ENCODE measurements around the gene C1QTNF1. TPM values are rescaled to one million over a fixed set of nuclear protein-coding genes. Genes with fewer than 3 reads are reported as not detected.
A peak's percentile ranks its signal among the peaks of the same experiment; 100 is the strongest.

C1QTNF1 gene
- total RNA-seq, 6 experiments from 2014 or later, result 8.0 to 15.0 (median 8.6) TPM

- Mint-ChIP-seq H3K9me3 (no peaks in the 10 kb centered on the region), H3K27ac (no peak overlapping the region), H3K4me1 (ENCODE audit: low read depth) (peaks cover 13% of the 10 kb centered on the region), H3K27me3 (ENCODE audit: insufficient read depth) (no peaks in the 10 kb centered on the region; the same call in 1 of the 2 replicates), H3K4me3 (no peak overlapping the region), H3K36me3 (ENCODE audit: low read depth) (no peaks in the 10 kb centered on the region)
- no peak for TF ChIP-seq CTCF (IDR thresholded peaks at IDR 0.05)
- DNase-seq, result no peak
These were observed 45.7 kb upstream of the C1QTNF1 start for GRCh38 chr17:78977997-78978973.

- Mint-ChIP-seq H3K36me3 (ENCODE audit: low read depth) (no peaks in the 10 kb centered on the region), H3K27me3 (ENCODE audit: insufficient read depth) (no peaks in the 10 kb centered on the region; the same call in 1 of the 2 replicates), H3K27ac (peak within 1 kb of the TSS; percentile 18; the same call in 1 of the 2 replicates), H3K9me3 (no peaks in the 10 kb centered on the region), H3K4me1 (ENCODE audit: low read depth) (peaks cover 6% of the 10 kb centered on the region), H3K4me3 (peak within 1 kb of the TSS; percentile 54)
- no peak for TF ChIP-seq CTCF (IDR thresholded peaks at IDR 0.05)
- peak; percentile 51 for DNase-seq
These were observed 44.0 kb upstream of the C1QTNF1 start, which contains the start of gene LGALS3BP for GRCh38 chr17:78979780-78980623. Gene LGALS3BP, minus strand, starts transcription at chr17:78979923. Its CDS starts 2,732 bp downstream, at chr17:78977191.

- H3K4me3 Mint-ChIP-seq, result no peak overlapping the region
- no peaks in the 10 kb centered on the region for H3K36me3 Mint-ChIP-seq (ENCODE audit: low read depth)
- H3K4me1 Mint-ChIP-seq (ENCODE audit: low read depth), result no peaks in the 10 kb centered on the region
- no peak overlapping the region for H3K27ac Mint-ChIP-seq
- no peak for DNase-seq
- H3K9me3 Mint-ChIP-seq, result no peaks in the 10 kb centered on the region
- no peaks in the 10 kb centered on the region; the same call in 1 of the 2 replicates for H3K27me3 Mint-ChIP-seq (ENCODE audit: insufficient read depth)
- TF ChIP-seq CTCF (IDR thresholded peaks at IDR 0.05), result no peak
These were observed 43.4 kb upstream of the C1QTNF1 start for GRCh38 chr17:78980624-78980972.

- Mint-ChIP-seq H3K36me3 (ENCODE audit: low read depth) (no peaks in the 10 kb centered on the region), H3K4me3 (no peak overlapping the region), H3K9me3 (no peaks in the 10 kb centered on the region), H3K4me1 (ENCODE audit: low read depth) (peaks cover 5% of the 10 kb centered on the region), H3K27me3 (ENCODE audit: insufficient read depth) (no peaks in the 10 kb centered on the region; the same call in 1 of the 2 replicates), H3K27ac (no peak overlapping the region)
- DNase-seq, result no peak
- TF ChIP-seq CTCF (IDR thresholded peaks at IDR 0.05), result no peak
These were observed 42.7 kb upstream of the C1QTNF1 start for GRCh38 chr17:78981010-78981888.

GRCh38 chr17:78985395-78985794 is 38.6 kb upstream of the C1QTNF1 start:
- peaks cover 11% of the 10 kb centered on the region for H3K36me3 Mint-ChIP-seq (ENCODE audit: low read depth)
- no peak for DNase-seq
- no peak for TF ChIP-seq CTCF (IDR thresholded peaks at IDR 0.05)
- no peaks in the 10 kb centered on the region; the same call in 1 of the 2 replicates for H3K27me3 Mint-ChIP-seq (ENCODE audit: insufficient read depth)
- H3K4me3 Mint-ChIP-seq, result no peak overlapping the region
- no peaks in the 10 kb centered on the region for H3K9me3 Mint-ChIP-seq
- peaks cover 14% of the 10 kb centered on the region for H3K4me1 Mint-ChIP-seq (ENCODE audit: low read depth)
- H3K27ac Mint-ChIP-seq, result no peak overlapping the region

Measured in HFFc6 (cell line).